ENCODE data around the gene NOX3. TPM values are rescaled to one million over a fixed set of nuclear protein-coding genes. Genes with fewer than 3 reads are reported as not detected.

Gene NOX3
- total and polyA plus RNA-seq, 10 donors, result 0.03 TPM; not detected in 8

GRCh38 chr6:155466539-155466938, 10.9 kb upstream of the NOX3 start:
- no peak for DNase-seq
- Histone ChIP-seq H3K9me3 (peaks cover 0 to 53% (median 26%) of the 10 kb centered on the region in 8 donors), H3K4me1 (no peaks in the 10 kb centered on the region), H3K27me3 (replicated peaks in 1 of 7) (no peaks in the 10 kb centered on the region), H3K27ac (no peak overlapping the region), H3K4me3 (no peak overlapping the region), H3K36me3 (no peaks in the 10 kb centered on the region)
- whole genome bisulfite sequencing, 5 donors, result 95 to 98% (median 97%) methylated on average over 3 of the region's 3 CpGs
- TF ChIP-seq POLR2A (IDR thresholded peaks at IDR 0.05) (no peak), POLR2AphosphoS5 (IDR thresholded peaks at IDR 0.05) (no peak), CTCF (IDR thresholded peaks at IDR 0.05 in 8 of 11, conservative IDR thresholded peaks at IDR 0.05 in 3 of 11) (no peak)
- intact Hi-C loops (cut with DNase I; ENCODE audit: low total_unique reads), result no loop called here

- Histone ChIP-seq H3K27ac (no peak overlapping the region), H3K4me1 (no peaks in the 10 kb centered on the region), H3K9me3 (peaks cover 0 to 7% (median 0%) of the 10 kb centered on the region in 8 donors), H3K4me3 (no peak overlapping the region), H3K36me3 (no peaks in the 10 kb centered on the region), H3K27me3 (replicated peaks in 1 of 7) (no peaks in the 10 kb centered on the region)
- no peak for DNase-seq
- intact Hi-C loops (cut with DNase I; ENCODE audit: low total_unique reads), result no loop called here
- TF ChIP-seq POLR2AphosphoS5 (IDR thresholded peaks at IDR 0.05), result no peak
- TF ChIP-seq CTCF (IDR thresholded peaks at IDR 0.05 in 8 of 11, conservative IDR thresholded peaks at IDR 0.05 in 3 of 11), result no peak
- TF ChIP-seq POLR2A (IDR thresholded peaks at IDR 0.05), result no peak
- WGBS, 5 donors, result 72 to 89% (median 76%) methylated on average over 6 of the region's 6 CpGs
Measured at GRCh38 chr6:155461556-155461955, 5.9 kb upstream of the NOX3 start.

- Histone ChIP-seq H3K27me3 (replicated peaks in 1 of 7) (no peaks in the 10 kb centered on the region), H3K9me3 (no peaks in the 10 kb centered on the region), H3K36me3 (no peaks in the 10 kb centered on the region), H3K4me1 (peaks cover 0 to 17% (median 6%) of the 10 kb centered on the region in 6 donors), H3K27ac (no peak overlapping the region), H3K4me3 (no peak overlapping the region)
- 18 to 39% (median 27%) methylated on average over 4 of the region's 4 CpGs for WGBS, 5 donors
- intact Hi-C loops (cut with DNase I; ENCODE audit: low total_unique reads), result no loop called here
- no peak for DNase-seq
- no peak for TF ChIP-seq POLR2A (IDR thresholded peaks at IDR 0.05)
Measured at GRCh38 chr6:155454471-155454870, 1.2 kb downstream of the NOX3 start.

- WGBS, 5 donors, result 67 to 89% (median 78%) methylated on average over 1 of the region's 1 CpG
Measured at GRCh38 chr6:155454008-155454407, 1.6 kb downstream of the NOX3 start.

More at GRCh38 chr6:155454008-155454407, 1.6 kb downstream of the NOX3 start:
- H3K27me3 ChIP-seq (replicated peaks in 1 of 7), result no peaks in the 10 kb centered on the region
- no peak for DNase-seq
- peaks cover 0 to 21% (median 8%) of the 10 kb centered on the region in 6 donors for H3K4me1 ChIP-seq
- H3K27ac ChIP-seq, result no peak overlapping the region
- TF ChIP-seq CTCF (IDR thresholded peaks at IDR 0.05 in 8 of 11, conservative IDR thresholded peaks at IDR 0.05 in 3 of 11) (no peak), POLR2AphosphoS5 (IDR thresholded peaks at IDR 0.05) (no peak), POLR2A (IDR thresholded peaks at IDR 0.05) (no peak)
- H3K4me3 ChIP-seq, result no peak overlapping the region
- no peaks in the 10 kb centered on the region for H3K9me3 ChIP-seq
- H3K36me3 ChIP-seq, result no peaks in the 10 kb centered on the region
- intact Hi-C loops (cut with DNase I; ENCODE audit: low total_unique reads), result no loop called here
